DOHH2 (cell line): ENCODE data around the gene NAT14.

ENCODE experiments used
- H3F3A ChIP-seq: fragments of 200-600 bp; sonication (generic), shearing (Covaris generic); 2 replicates; pipeline ENCODE4 v1.6.0; 2016; ENCODE audit warnings: antibody characterized with exemption, mild to moderate bottlenecking; ENCODE audit not compliant: control insufficient read depth, insufficient read depth
- H3K27ac ChIP-seq: fragments of 200-600 bp; sonication (generic); 2 replicates; pipeline ENCODE4 v1.5.1; 2014; ENCODE audit warnings: low read depth, mild to moderate bottlenecking, low read length, moderate library complexity
- H3K27me3 ChIP-seq: fragments of 200-600 bp; sonication (generic); 2 replicates; pipeline ENCODE4 v1.6.1; 2014; ENCODE audit warnings: mild to moderate bottlenecking, low read length, mixed read lengths; ENCODE audit not compliant: control insufficient read depth
- H3K36me3 ChIP-seq: fragments of 200-600 bp; sonication (generic); 2 replicates; pipeline ENCODE4 v1.6.1; 2014; ENCODE audit warnings: mild to moderate bottlenecking, low read length, moderate library complexity, mixed read lengths; ENCODE audit not compliant: control insufficient read depth
- H3K4me1 ChIP-seq: fragments of 200-600 bp; sonication (generic); 2 replicates; pipeline ENCODE4 v1.6.1; 2014; ENCODE audit warnings: mild to moderate bottlenecking, low read length, mixed read lengths; ENCODE audit not compliant: control insufficient read depth
- H3K4me2 ChIP-seq: fragments of 200-600 bp; sonication (generic); 2 replicates; pipeline ENCODE4 v1.6.0; 2014; ENCODE audit warnings: mild to moderate bottlenecking, low read length, moderate library complexity
- H3K4me3 ChIP-seq: fragments of 200-600 bp; sonication (generic); 2 replicates; pipeline ENCODE4 v1.5.1; 2014; ENCODE audit warnings: mild to moderate bottlenecking, low read length, mixed read lengths
- H3K79me2 ChIP-seq: fragments of 200-600 bp; sonication (generic); 2 replicates; pipeline ENCODE4 v1.6.1; 2014; ENCODE audit warnings: mild to moderate bottlenecking, low read length, mixed read lengths; ENCODE audit not compliant: control insufficient read depth
- H3K9me2 ChIP-seq: fragments of 200-600 bp; sonication (generic); replicated peaks from 2 replicates; pipeline ENCODE4 v1.6.1; 2014; ENCODE audit warnings: mild to moderate bottlenecking, low read length, mixed read lengths; ENCODE audit not compliant: control insufficient read depth
- H3K9me3 ChIP-seq: fragments of 200-600 bp; sonication (generic); 2 replicates; pipeline ENCODE4 v1.6.1; 2014; ENCODE audit warnings: antibody characterized with exemption, low read length, mixed read lengths; ENCODE audit not compliant: control insufficient read depth, insufficient read depth
- H4K20me1 ChIP-seq: fragments of 200-600 bp; sonication (generic); 2 replicates; pipeline ENCODE4 v1.6.0; 2014; ENCODE audit warnings: low read depth, mild to moderate bottlenecking, antibody characterized with exemption, low read length, moderate library complexity; ENCODE audit not compliant: control insufficient read depth, insufficient read depth
- EZH2phosphoT487 ChIP-seq: fragments of 200-600 bp; sonication (generic); IDR thresholded peaks from 2 replicates; pipeline ENCODE4 v1.6.1; 2017; ENCODE audit warnings: borderline replicate concordance, mild to moderate bottlenecking, antibody characterized with exemption, low read length, moderate library complexity, mixed read lengths
- TF ChIP-seq, protein P1 (sequence below): fragments of 200-600 bp; sonication (generic); IDR thresholded peaks from one replicate; pipeline ENCODE4 v1.5.1; 2014; ENCODE audit warnings: antibody characterized with exemption, mild to moderate bottlenecking, low read depth, low read length; ENCODE audit not compliant: poor library complexity, severe bottlenecking

The NAT14 gene

GRCh38 chr19:55508120-55508519 lies 23.1 kb downstream of the NAT14 start:
- H3K9me2 ChIP-seq = no peaks in the 10 kb centered on the region
- H3K36me3 ChIP-seq = no peaks in the 10 kb centered on the region
- H3K9me3 ChIP-seq = peaks cover 4% of the 10 kb centered on the region
- TF ChIP-seq, protein P1, sequence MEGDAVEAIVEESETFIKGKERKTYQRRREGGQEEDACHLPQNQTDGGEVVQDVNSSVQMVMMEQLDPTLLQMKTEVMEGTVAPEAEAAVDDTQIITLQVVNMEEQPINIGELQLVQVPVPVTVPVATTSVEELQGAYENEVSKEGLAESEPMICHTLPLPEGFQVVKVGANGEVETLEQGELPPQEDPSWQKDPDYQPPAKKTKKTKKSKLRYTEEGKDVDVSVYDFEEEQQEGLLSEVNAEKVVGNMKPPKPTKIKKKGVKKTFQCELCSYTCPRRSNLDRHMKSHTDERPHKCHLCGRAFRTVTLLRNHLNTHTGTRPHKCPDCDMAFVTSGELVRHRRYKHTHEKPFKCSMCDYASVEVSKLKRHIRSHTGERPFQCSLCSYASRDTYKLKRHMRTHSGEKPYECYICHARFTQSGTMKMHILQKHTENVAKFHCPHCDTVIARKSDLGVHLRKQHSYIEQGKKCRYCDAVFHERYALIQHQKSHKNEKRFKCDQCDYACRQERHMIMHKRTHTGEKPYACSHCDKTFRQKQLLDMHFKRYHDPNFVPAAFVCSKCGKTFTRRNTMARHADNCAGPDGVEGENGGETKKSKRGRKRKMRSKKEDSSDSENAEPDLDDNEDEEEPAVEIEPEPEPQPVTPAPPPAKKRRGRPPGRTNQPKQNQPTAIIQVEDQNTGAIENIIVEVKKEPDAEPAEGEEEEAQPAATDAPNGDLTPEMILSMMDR = no peak
- TF ChIP-seq EZH2phosphoT487 = no peak
- H3K79me2 ChIP-seq = no peaks in the 10 kb centered on the region
- H3K4me3 ChIP-seq = no peak overlapping the region
- H4K20me1 ChIP-seq = no peaks in the 10 kb centered on the region
- H3K4me1 ChIP-seq = peaks cover 8% of the 10 kb centered on the region
- H3K27ac ChIP-seq = no peak overlapping the region
- no peaks in the 10 kb centered on the region for H3F3A ChIP-seq
- peaks cover 3% of the 10 kb centered on the region; the same call in 1 of the 2 replicates for H3K27me3 ChIP-seq
- H3K4me2 ChIP-seq = no peak overlapping the region

GRCh38 chr19:55516878-55517620 lies 32.1 kb downstream of the NAT14 start:
- Histone ChIP-seq H3K36me3 (no peaks in the 10 kb centered on the region), H3K79me2 (no peaks in the 10 kb centered on the region), H3K27ac (no peak overlapping the region), H3K9me3 (no peaks in the 10 kb centered on the region), H4K20me1 (no peaks in the 10 kb centered on the region), H3K4me3 (peak overlapping the region; percentile 74), H3K4me1 (peaks cover 11% of the 10 kb centered on the region), H3K4me2 (peak overlapping the region; percentile 95), H3F3A (no peaks in the 10 kb centered on the region), H3K9me2 (no peaks in the 10 kb centered on the region), H3K27me3 (no peaks in the 10 kb centered on the region)
- TF ChIP-seq, protein P1 = peak; percentile 85
- no peak for TF ChIP-seq EZH2phosphoT487

DNA sequence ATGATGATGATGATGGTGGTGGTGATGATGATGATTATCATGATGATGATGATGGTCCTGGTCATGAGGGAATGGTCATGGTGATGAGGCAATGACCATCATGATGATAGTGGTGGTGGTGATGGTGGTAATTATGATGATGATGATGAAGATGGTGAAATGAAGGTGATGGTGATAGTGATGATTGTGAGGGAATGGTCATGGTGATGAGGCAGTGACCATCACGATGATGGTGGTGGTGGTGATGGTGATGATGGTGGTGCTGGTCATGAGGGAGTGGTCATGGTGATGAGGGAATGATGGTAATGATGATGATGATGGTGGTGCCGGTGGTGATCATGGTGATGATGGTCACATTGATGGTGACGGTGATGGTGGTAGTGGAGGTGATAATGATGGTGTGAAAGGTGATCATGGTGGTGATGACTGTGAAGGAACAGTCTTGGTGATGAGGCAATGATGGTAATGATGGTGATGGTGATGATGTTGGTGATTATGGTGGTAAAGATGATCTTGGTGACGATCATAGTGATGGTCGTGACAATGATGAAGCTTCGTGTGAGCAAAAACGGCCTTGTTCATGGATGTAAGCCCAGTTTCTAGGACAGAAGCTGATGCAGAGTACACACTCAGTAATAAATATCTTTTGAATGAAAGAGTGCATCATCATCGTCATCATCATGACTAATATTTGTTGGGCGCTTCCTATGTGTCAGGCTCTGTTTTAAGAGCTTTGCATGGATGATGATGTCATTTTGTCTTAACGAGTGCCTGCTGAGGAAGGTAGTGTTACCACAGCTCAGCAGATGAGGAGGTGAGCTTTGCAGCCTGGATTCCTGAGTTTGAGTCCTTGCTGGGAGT lies 34.7 kb downstream of the NAT14 start:
- H3K4me3 ChIP-seq = no peak overlapping the region
- no peaks in the 10 kb centered on the region for H3K9me3 ChIP-seq
- no peaks in the 10 kb centered on the region for H3K27me3 ChIP-seq
- H4K20me1 ChIP-seq = no peaks in the 10 kb centered on the region
- H3K4me2 ChIP-seq = no peak overlapping the region
- no peaks in the 10 kb centered on the region for H3F3A ChIP-seq
- H3K27ac ChIP-seq = no peak overlapping the region
- peaks cover 11% of the 10 kb centered on the region for H3K4me1 ChIP-seq
- H3K79me2 ChIP-seq = no peaks in the 10 kb centered on the region
- TF ChIP-seq EZH2phosphoT487 = no peak
- TF ChIP-seq, protein P1 = no peak
- no peaks in the 10 kb centered on the region for H3K36me3 ChIP-seq
- H3K9me2 ChIP-seq = no peaks in the 10 kb centered on the region
